ENCODE measurements around the gene USP34.
"Not testable (repeated sequence)": the region's sequence is repeated elsewhere in the genome, so short reads cannot be mapped to it uniquely, and the experiment has no call there.

Gene USP34

DNA sequence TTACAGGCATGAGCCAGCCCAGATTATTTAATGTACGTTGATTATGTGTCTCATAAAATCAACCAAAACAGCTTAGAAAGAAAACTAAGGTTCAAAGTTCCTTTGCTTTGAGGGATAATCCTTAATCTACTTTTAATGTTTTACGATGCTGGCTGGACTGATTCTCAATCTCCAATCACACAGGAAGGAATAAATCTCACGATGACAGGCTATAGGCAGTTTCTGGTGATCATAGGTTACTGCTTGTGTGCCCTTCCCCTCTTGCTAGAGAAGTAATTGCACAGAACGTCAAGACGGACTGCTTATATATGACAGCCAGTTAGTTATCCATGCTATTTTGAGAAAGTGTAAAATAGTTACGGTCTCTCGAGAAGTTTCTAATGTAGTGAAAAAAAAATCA, 265.8 kb downstream of the USP34 start:
- H3K27me3 ChIP-seq (ENCODE audit: low read depth, low read length) = no peaks in the 10 kb centered on the region
- H3K9me3 ChIP-seq (ENCODE audit: control insufficient read depth in 1 of 2, low read length in 2 of 2) = no peaks in the 10 kb centered on the region
- H3K4me3 ChIP-seq (ENCODE audit: low read depth in 1 of 2, low read length in 2 of 2) = no peak overlapping the region
- no peak overlapping the region for H3K27ac ChIP-seq (ENCODE audit: low read length)
- H3K36me3 ChIP-seq (ENCODE audit: control insufficient read depth in 1 of 2, insufficient read depth in 2 of 2, low read length in 2 of 2) = peaks cover 37 to 66% of the 10 kb centered on the region in 2 donors
- H3K4me1 ChIP-seq (ENCODE audit: control insufficient read depth in 1 of 2, insufficient read depth in 2 of 2, low read length in 2 of 2) = no peaks in the 10 kb centered on the region

DNA sequence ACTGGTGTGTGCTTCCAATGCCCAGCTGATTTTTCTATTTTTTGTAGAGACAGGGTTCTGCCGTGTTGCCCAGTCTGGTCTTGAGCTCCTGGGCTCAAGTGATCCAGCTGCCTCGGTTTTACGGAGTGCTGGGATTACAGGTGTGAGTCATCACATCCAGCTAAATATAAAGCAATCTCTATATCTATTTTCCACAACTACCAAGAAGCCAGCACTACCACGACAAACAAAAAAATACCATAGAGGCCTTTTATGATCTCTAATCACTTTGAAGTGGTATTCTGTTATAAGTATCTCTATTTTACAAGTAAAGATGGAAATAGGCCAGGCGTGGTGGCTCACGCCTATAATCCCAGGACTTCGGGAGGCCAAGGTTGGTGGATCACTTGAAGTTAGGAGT, 274.2 kb downstream of the USP34 start:
- Histone ChIP-seq H3K36me3 (ENCODE audit: control insufficient read depth in 1 of 2, insufficient read depth in 2 of 2, low read length in 2 of 2) (peaks cover 16% of the 10 kb centered on the region in 2 donors), H3K4me1 (ENCODE audit: control insufficient read depth in 1 of 2, insufficient read depth in 2 of 2, low read length in 2 of 2) (no peaks in the 10 kb centered on the region), H3K27me3 (ENCODE audit: low read depth, low read length) (no peaks in the 10 kb centered on the region), H3K9me3 (ENCODE audit: control insufficient read depth in 1 of 2, low read length in 2 of 2) (no peaks in the 10 kb centered on the region), H3K27ac (ENCODE audit: low read length) (no peak overlapping the region), H3K4me3 (ENCODE audit: low read depth in 1 of 2, low read length in 2 of 2) (no peak overlapping the region)

DNA sequence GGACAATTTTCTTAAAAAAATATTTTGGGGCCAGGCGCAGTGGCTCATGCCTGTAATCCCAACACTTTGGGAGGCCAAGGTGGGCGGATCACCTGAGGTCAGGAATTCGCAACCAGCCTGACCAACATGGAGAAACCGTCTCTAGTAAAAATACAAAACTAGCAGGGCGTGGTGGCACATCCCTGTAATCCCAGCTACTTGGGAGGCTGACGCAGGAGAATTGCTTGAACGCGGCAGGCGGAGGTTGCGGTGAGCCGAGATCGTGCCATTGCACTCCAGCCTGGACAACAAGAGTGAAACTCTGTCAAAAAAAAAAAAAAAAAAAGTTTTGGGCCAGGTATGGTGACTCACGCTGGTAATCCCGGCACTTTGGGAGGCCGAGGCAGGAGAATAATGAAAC, 276.2 kb downstream of the USP34 start:
- H3K36me3 ChIP-seq (ENCODE audit: control insufficient read depth in 1 of 2, insufficient read depth in 2 of 2, low read length in 2 of 2) = peaks cover 8 to 29% of the 10 kb centered on the region in 2 donors
- not testable (repeated sequence) for H3K27ac ChIP-seq (ENCODE audit: low read length); H3K27me3 ChIP-seq (ENCODE audit: low read depth, low read length); H3K4me3 ChIP-seq (ENCODE audit: low read depth in 1 of 2, low read length in 2 of 2); H3K9me3 ChIP-seq (ENCODE audit: control insufficient read depth in 1 of 2, low read length in 2 of 2); H3K4me1 ChIP-seq (ENCODE audit: control insufficient read depth in 1 of 2, insufficient read depth in 2 of 2, low read length in 2 of 2)

DNA sequence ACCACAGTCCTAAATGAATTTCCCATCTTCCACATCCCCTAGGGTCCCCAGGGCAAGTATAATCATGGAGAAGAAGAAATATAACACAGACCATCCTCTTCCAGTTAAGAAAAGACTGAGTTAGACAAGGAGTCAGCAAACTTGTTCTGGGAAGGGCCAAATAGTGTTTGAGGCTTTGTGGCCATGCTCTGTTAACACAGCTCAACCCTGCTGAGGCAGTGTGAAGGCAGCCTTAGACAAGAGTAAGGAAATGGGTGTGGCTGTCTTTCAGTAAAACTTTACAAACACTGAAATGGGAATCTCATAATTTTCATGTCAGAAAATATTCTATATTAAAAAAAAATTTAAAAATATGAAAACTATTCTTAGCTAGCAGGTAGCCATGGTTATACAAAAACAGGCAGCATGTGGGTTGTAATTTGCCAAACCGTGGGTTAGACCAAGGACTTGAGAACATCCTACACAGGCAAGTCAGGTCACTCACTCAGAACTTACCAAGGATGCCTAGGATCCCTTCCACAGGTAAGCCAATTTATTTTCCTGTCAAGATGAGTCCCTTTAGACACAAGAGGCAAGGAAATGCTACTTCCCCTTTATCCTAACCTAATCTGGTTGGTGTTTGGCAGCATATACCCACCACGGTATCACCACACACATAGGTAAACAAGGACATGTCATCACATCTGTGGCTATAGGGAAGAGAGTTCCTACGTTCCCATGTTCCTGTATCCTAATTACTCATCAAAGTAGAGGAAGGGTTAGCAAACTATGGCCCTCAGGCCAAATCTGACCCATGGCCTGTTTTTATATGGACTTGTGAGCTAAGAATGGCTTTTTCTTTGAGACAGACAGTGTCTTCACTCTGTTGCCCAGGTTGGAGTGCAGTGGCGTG, 277.0 kb downstream of the USP34 start:
- H3K4me1 ChIP-seq (ENCODE audit: control insufficient read depth in 1 of 2, insufficient read depth in 2 of 2, low read length in 2 of 2) = no peaks in the 10 kb centered on the region
- no peak overlapping the region for H3K27ac ChIP-seq (ENCODE audit: low read length)
- no peaks in the 10 kb centered on the region for H3K9me3 ChIP-seq (ENCODE audit: control insufficient read depth in 1 of 2, low read length in 2 of 2)
- peaks cover 13 to 33% of the 10 kb centered on the region in 2 donors for H3K36me3 ChIP-seq (ENCODE audit: control insufficient read depth in 1 of 2, insufficient read depth in 2 of 2, low read length in 2 of 2)
- H3K4me3 ChIP-seq (ENCODE audit: low read depth in 1 of 2, low read length in 2 of 2) = no peak overlapping the region
- no peaks in the 10 kb centered on the region for H3K27me3 ChIP-seq (ENCODE audit: low read depth, low read length)

DNA sequence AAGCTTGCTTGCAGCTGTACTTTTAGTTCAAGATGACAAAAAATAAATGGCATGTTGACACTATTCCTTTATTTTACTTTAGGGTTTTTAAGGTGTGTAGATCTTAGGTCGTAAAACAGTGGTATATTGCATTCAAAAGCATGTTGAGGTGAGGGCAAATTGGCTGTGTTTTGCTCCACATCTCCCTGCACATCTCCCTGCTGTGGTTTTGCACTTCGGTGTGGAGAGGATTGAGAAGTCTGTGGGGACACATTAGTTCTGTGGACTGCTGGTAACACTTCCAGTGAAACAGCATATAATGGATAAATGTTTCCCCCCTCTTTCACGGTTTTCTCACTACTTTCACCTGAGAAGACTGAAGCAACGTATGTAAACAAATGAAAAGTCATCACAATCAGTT, 283.8 kb downstream of the USP34 start:
- Histone ChIP-seq H3K27me3 (ENCODE audit: low read depth, low read length) (no peaks in the 10 kb centered on the region), H3K36me3 (ENCODE audit: control insufficient read depth in 1 of 2, insufficient read depth in 2 of 2, low read length in 2 of 2) (peaks cover 72 to 73% of the 10 kb centered on the region in 2 donors), H3K4me1 (ENCODE audit: control insufficient read depth in 1 of 2, insufficient read depth in 2 of 2, low read length in 2 of 2) (no peaks in the 10 kb centered on the region), H3K9me3 (ENCODE audit: control insufficient read depth in 1 of 2, low read length in 2 of 2) (no peaks in the 10 kb centered on the region), H3K27ac (ENCODE audit: low read length) (no peak overlapping the region), H3K4me3 (ENCODE audit: low read depth in 1 of 2, low read length in 2 of 2) (no peak overlapping the region)

DNA sequence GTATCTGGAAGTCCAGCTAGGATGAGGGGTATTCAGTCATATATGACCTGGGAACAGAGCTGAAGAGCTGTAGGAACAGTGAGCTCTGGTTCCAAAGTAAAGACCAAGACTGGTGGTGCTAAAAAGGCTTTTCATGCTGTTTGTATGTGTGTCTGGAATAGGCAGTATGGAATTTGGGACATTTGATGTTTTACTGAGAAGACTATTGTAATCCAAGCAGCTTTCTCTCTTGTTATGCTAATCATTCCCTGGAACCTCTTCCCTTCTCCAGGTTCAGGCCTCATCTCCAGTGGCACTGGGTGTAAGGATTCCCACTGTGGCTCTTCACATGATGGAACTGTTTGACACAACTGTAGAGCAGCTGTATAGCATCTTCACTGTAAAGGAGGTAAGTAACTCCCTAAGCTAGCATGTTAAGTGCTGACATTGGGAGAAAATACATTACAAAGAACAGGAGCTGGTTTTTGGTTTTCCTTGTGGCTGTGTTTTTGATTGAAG, 285.6 kb downstream of the USP34 start:
- Histone ChIP-seq H3K27ac (ENCODE audit: low read length) (no peak overlapping the region), H3K9me3 (ENCODE audit: control insufficient read depth in 1 of 2, low read length in 2 of 2) (no peaks in the 10 kb centered on the region), H3K27me3 (ENCODE audit: low read depth, low read length) (no peaks in the 10 kb centered on the region), H3K4me3 (ENCODE audit: low read depth in 1 of 2, low read length in 2 of 2) (no peak overlapping the region), H3K36me3 (ENCODE audit: control insufficient read depth in 1 of 2, insufficient read depth in 2 of 2, low read length in 2 of 2) (peaks cover 66 to 77% of the 10 kb centered on the region in 2 donors), H3K4me1 (ENCODE audit: control insufficient read depth in 1 of 2, insufficient read depth in 2 of 2, low read length in 2 of 2) (peaks cover 11 to 16% of the 10 kb centered on the region in 2 donors)

DNA sequence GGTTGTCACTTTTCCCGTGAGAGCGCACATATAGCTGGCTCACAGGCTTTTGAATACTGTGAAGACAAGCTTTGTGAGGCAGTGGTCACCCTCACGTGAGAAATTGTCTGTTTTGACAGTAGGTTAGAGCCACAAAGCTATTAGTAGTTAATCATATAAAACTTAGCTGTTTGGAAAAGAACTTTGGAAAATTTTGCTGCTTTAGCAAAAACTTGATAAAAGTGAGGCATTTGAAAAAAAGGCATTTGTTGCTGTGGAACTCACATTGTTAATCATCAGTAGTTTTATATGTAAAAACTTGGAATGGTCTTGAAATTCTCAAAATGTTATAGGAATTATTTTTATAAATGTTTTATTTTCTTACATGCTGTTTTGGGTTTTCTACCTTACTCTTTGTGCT, 286.6 kb downstream of the USP34 start:
- Histone ChIP-seq H3K4me1 (ENCODE audit: control insufficient read depth in 1 of 2, insufficient read depth in 2 of 2, low read length in 2 of 2) (peaks cover 21 to 26% of the 10 kb centered on the region in 2 donors), H3K36me3 (ENCODE audit: control insufficient read depth in 1 of 2, insufficient read depth in 2 of 2, low read length in 2 of 2) (peaks cover 57 to 75% of the 10 kb centered on the region in 2 donors), H3K27ac (ENCODE audit: low read length) (no peak overlapping the region), H3K4me3 (ENCODE audit: low read depth in 1 of 2, low read length in 2 of 2) (no peak overlapping the region), H3K27me3 (ENCODE audit: low read depth, low read length) (no peaks in the 10 kb centered on the region), H3K9me3 (ENCODE audit: control insufficient read depth in 1 of 2, low read length in 2 of 2) (no peaks in the 10 kb centered on the region)

DNA sequence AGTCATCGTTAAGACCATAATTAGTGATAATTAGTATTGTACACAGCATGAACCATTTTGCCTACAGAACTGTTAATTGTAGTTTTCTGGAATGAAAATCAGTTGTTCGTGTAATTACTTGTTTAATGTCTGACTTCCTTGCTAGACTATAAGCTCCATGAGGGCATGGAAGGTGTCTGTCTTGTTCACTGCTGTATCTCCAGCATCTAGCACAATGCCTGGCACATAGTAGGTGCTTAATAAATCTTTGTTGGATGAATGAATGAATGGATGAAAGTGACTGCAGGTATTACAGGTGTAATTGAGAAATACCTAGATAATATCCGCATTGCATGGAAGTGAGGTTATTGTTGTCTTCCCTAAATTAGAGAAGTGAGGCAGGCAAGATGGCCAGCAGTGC, 287.1 kb downstream of the USP34 start:
- no peaks in the 10 kb centered on the region for H3K9me3 ChIP-seq (ENCODE audit: control insufficient read depth in 1 of 2, low read length in 2 of 2)
- H3K27me3 ChIP-seq (ENCODE audit: low read depth, low read length) = no peaks in the 10 kb centered on the region
- H3K36me3 ChIP-seq (ENCODE audit: control insufficient read depth in 1 of 2, insufficient read depth in 2 of 2, low read length in 2 of 2) = peaks cover 54 to 70% of the 10 kb centered on the region in 2 donors
- no peak overlapping the region for H3K4me3 ChIP-seq (ENCODE audit: low read depth in 1 of 2, low read length in 2 of 2)
- H3K27ac ChIP-seq (ENCODE audit: low read length) = no peak overlapping the region
- H3K4me1 ChIP-seq (ENCODE audit: control insufficient read depth in 1 of 2, insufficient read depth in 2 of 2, low read length in 2 of 2) = peaks cover 26 to 31% of the 10 kb centered on the region in 2 donors

DNA sequence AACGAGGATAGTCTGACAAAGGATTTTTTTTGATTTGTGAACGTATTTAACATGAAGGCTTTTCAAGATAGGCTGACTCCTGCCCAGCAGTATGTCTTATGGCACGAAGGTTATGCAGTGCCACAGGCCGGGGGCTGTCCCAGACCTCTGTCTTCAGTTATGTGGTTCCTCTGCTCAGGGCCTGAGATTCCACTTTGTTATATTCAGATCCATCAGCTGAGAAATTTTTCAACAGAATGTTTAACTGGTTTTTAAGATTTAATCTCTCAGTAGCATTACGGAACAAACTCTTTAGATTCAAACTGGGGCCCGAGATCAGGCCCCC, 288.9 kb downstream of the USP34 start:
- peaks cover 32 to 39% of the 10 kb centered on the region in 2 donors for H3K4me1 ChIP-seq (ENCODE audit: control insufficient read depth in 1 of 2, insufficient read depth in 2 of 2, low read length in 2 of 2)
- no peaks in the 10 kb centered on the region for H3K27me3 ChIP-seq (ENCODE audit: low read depth, low read length)
- peaks cover 42 to 58% of the 10 kb centered on the region in 2 donors for H3K36me3 ChIP-seq (ENCODE audit: control insufficient read depth in 1 of 2, insufficient read depth in 2 of 2, low read length in 2 of 2)
- H3K4me3 ChIP-seq (ENCODE audit: low read depth in 1 of 2, low read length in 2 of 2) = no peak overlapping the region
- no peaks in the 10 kb centered on the region for H3K9me3 ChIP-seq (ENCODE audit: control insufficient read depth in 1 of 2, low read length in 2 of 2)
- no peak overlapping the region for H3K27ac ChIP-seq (ENCODE audit: low read length)

DNA sequence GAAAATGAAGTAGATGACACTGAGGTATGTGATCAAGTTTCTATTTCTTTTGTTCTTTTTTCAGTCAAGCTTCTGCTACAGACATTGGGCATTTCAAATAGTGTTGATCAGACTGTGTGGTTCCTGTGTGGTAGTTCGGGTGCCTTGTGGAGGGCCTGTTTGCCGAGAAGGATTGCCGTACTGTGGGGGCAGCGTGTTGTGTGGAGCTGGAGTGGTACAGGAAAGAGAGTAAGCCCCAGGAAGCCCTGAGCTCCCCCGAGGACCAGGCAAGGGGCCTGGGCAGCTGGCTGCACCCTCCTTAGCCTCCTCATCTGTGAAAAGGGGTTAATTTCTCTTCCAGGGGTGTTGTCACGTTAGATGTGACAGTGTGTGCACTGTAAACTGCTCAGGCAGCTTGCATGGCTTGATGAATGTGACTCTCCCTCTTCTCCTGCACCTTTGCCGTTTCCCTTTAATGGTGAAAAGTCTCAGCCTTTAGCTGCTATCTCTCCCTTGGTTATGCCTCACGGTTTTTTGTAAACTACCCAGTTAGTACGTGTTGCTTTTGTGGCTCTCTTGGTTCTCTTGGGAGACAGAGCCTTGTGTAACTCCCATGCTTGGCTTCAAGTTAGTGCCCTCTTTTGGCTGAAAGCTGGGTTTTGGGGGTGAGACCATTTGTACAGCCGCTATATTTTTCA, 289.4 kb downstream of the USP34 start:
- no peak overlapping the region for H3K27ac ChIP-seq (ENCODE audit: low read length)
- H3K9me3 ChIP-seq (ENCODE audit: control insufficient read depth in 1 of 2, low read length in 2 of 2) = no peaks in the 10 kb centered on the region
- H3K27me3 ChIP-seq (ENCODE audit: low read depth, low read length) = no peaks in the 10 kb centered on the region
- H3K4me3 ChIP-seq (ENCODE audit: low read depth in 1 of 2, low read length in 2 of 2) = peak overlapping the region in 1 of 2 donors; percentile 44
- H3K36me3 ChIP-seq (ENCODE audit: control insufficient read depth in 1 of 2, insufficient read depth in 2 of 2, low read length in 2 of 2) = peaks cover 38 to 53% of the 10 kb centered on the region in 2 donors
- peaks cover 32 to 39% of the 10 kb centered on the region in 2 donors for H3K4me1 ChIP-seq (ENCODE audit: control insufficient read depth in 1 of 2, insufficient read depth in 2 of 2, low read length in 2 of 2)

DNA sequence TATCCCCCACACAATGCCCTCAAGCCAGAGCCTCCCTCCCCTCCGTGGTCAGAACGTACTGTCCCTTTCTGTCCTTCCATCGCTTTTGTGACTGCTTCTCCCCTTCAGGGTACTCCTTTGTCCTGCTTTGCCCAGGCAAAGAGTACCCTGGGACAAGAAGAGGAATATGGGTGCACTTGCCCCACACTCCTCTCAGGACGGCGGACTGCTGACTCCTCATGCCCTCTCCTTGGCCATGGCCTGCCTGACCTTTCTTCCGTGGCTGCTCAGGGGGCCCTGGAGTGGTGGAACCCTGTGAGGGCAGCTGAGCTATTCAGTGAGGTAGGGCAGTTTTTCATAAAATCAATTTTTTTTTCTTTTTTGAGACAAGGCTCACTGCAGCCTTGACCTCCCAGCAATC, 290.2 kb downstream of the USP34 start:
- Histone ChIP-seq H3K27ac (ENCODE audit: low read length) (peak overlapping the region; percentile 60), H3K27me3 (ENCODE audit: low read depth, low read length) (no peaks in the 10 kb centered on the region), H3K4me3 (ENCODE audit: low read depth in 1 of 2, low read length in 2 of 2) (peak overlapping the region in 1 of 2 donors; percentile 44), H3K36me3 (ENCODE audit: control insufficient read depth in 1 of 2, insufficient read depth in 2 of 2, low read length in 2 of 2) (peaks cover 31 to 45% of the 10 kb centered on the region in 2 donors), H3K9me3 (ENCODE audit: control insufficient read depth in 1 of 2, low read length in 2 of 2) (no peaks in the 10 kb centered on the region), H3K4me1 (ENCODE audit: control insufficient read depth in 1 of 2, insufficient read depth in 2 of 2, low read length in 2 of 2) (peaks cover 32 to 39% of the 10 kb centered on the region in 2 donors)
